H9 (cell line): ENCODE measurements around the gene CTXND2. TPM values are rescaled to one million over a fixed set of nuclear protein-coding genes. Genes with fewer than 3 reads are reported as not detected.

Experiments
- DNase-seq: peaks from one replicate; pipeline ENCODE4 v3.0.0-alpha.2; 2017
- H2AFZ ChIP-seq: one replicate; pipeline ENCODE4 v1.6.1; 2013; ENCODE audit warnings: mild to moderate bottlenecking, low read length, control low read depth, moderate library complexity
- H2AK5ac ChIP-seq: 2 replicates; pipeline ENCODE4 v1.6.1; 2013; ENCODE audit warnings: low read length, control low read depth, mixed read lengths; ENCODE audit not compliant: insufficient read length
- H2BK120ac ChIP-seq: one replicate; pipeline ENCODE4 v1.6.1; 2013; ENCODE audit warnings: low read depth, mild to moderate bottlenecking, low read length, control low read depth, inconsistent platforms; ENCODE audit not compliant: poor library complexity, severe bottlenecking
- H2BK12ac ChIP-seq: 2 replicates; pipeline ENCODE4 v1.6.1; 2013; ENCODE audit warnings: low read length, control low read depth, mixed read lengths, low read depth; ENCODE audit not compliant: insufficient read length
- H2BK15ac ChIP-seq: 2 replicates; pipeline ENCODE4 v1.6.1; 2013; ENCODE audit warnings: low read depth, low read length, control low read depth
- H2BK20ac ChIP-seq: one replicate; pipeline ENCODE4 v1.6.1; 2013; ENCODE audit warnings: low read depth, mild to moderate bottlenecking, low read length, control low read depth, inconsistent platforms; ENCODE audit not compliant: poor library complexity, severe bottlenecking
- H2BK5ac ChIP-seq: 2 replicates; pipeline ENCODE4 v1.6.1; 2013; ENCODE audit warnings: low read length, control low read depth, mixed read lengths; ENCODE audit not compliant: insufficient read length
- H3K14ac ChIP-seq: 2 replicates; pipeline ENCODE4 v1.6.1; 2013; ENCODE audit warnings: low read length, control low read depth; ENCODE audit not compliant: insufficient read depth
- H3K18ac ChIP-seq: 2 replicates; pipeline ENCODE4 v1.6.1; 2013; ENCODE audit warnings: low read depth, mild to moderate bottlenecking, mixed read lengths, low read length, control low read depth; ENCODE audit not compliant: insufficient read length
- H3K23ac ChIP-seq: 2 replicates; pipeline ENCODE4 v1.6.1; 2013; ENCODE audit warnings: low read length, control low read depth, mixed read lengths, low read depth; ENCODE audit not compliant: insufficient read length
- H3K23me2 ChIP-seq: 2 replicates; pipeline ENCODE4 v1.6.1; 2013; ENCODE audit warnings: low read depth, mild to moderate bottlenecking, mixed read lengths, low read length, control low read depth; ENCODE audit not compliant: insufficient read length, poor library complexity, severe bottlenecking
- H3K27ac ChIP-seq: 2 replicates; pipeline ENCODE4 v1.5.1; 2013; ENCODE audit warnings: low read length, control low read depth, mixed read lengths, low read depth; ENCODE audit not compliant: insufficient read length
- H3K27me3 ChIP-seq: 2 replicates; pipeline ENCODE4 v1.6.1; 2013; ENCODE audit warnings: low read length, control low read depth, inconsistent platforms; ENCODE audit not compliant: insufficient read depth
- H3K4ac ChIP-seq: 2 replicates; pipeline ENCODE4 v1.6.1; 2013; ENCODE audit warnings: low read depth, mild to moderate bottlenecking, control low read depth, inconsistent platforms, low read length, moderate library complexity
- H3K4me1 ChIP-seq: 2 replicates; pipeline ENCODE4 v1.6.1; 2013; ENCODE audit warnings: low read length, control low read depth, inconsistent platforms; ENCODE audit not compliant: insufficient read depth
- H3K4me2 ChIP-seq: 2 replicates; pipeline ENCODE4 v1.6.1; 2013; ENCODE audit warnings: low read length, control low read depth, mixed read lengths; ENCODE audit not compliant: insufficient read length, insufficient read depth
- H3K56ac ChIP-seq: 2 replicates; pipeline ENCODE4 v1.6.1; 2013; ENCODE audit warnings: low read depth, mild to moderate bottlenecking, mixed read lengths, low read length, control low read depth; ENCODE audit not compliant: insufficient read length
- H3K79me1 ChIP-seq: 2 replicates; pipeline ENCODE4 v1.6.1; 2013; ENCODE audit warnings: low read depth, mild to moderate bottlenecking, moderate library complexity, low read length, control low read depth, inconsistent platforms; ENCODE audit not compliant: insufficient read depth, poor library complexity, severe bottlenecking
- H3K79me2 ChIP-seq: 2 replicates; pipeline ENCODE4 v1.6.1; 2013; ENCODE audit warnings: low read length, control low read depth, inconsistent platforms; ENCODE audit not compliant: insufficient read depth
- H3K9ac ChIP-seq: 2 replicates; pipeline ENCODE4 v1.6.1; 2013; ENCODE audit warnings: low read length, control low read depth, mixed read lengths; ENCODE audit not compliant: insufficient read length; ENCODE audit errors: extremely low read depth
- H3K9me3 ChIP-seq: one replicate; pipeline ENCODE4 v1.6.1; 2013; ENCODE audit warnings: low read depth, low read length, inconsistent platforms; ENCODE audit not compliant: control insufficient read depth
- H3T11ph ChIP-seq: one replicate; pipeline ENCODE4 v1.6.1; 2013; ENCODE audit warnings: mild to moderate bottlenecking, low read length, control low read depth, inconsistent platforms
- H4K20me1 ChIP-seq: one replicate; pipeline ENCODE4 v1.6.1; 2013; ENCODE audit not compliant: control insufficient read depth, insufficient read length, insufficient read depth
- H4K5ac ChIP-seq: 2 replicates; pipeline ENCODE4 v1.6.1; 2013; ENCODE audit warnings: low read depth, mild to moderate bottlenecking, mixed read lengths, low read length, control low read depth; ENCODE audit not compliant: insufficient read length
- H4K8ac ChIP-seq: replicated peaks from 2 replicates; pipeline ENCODE4 v1.6.1; 2013; ENCODE audit warnings: low read length, control low read depth, mixed read lengths, low read depth; ENCODE audit not compliant: insufficient read length
- H4K91ac ChIP-seq: 2 replicates; pipeline ENCODE4 v1.6.1; 2013; ENCODE audit warnings: low read depth, mild to moderate bottlenecking, moderate library complexity, mixed read lengths, low read length, control low read depth; ENCODE audit not compliant: insufficient read length
- H3K27ac Mint-ChIP-seq, 3 experiments: 2 replicates in 2 of 3; 3 replicates in 1 of 3; pipeline ENCODE4 v1.8.0; 2020 to 2021; ENCODE audit warnings: mixed read lengths in 3 of 3, mild to moderate bottlenecking in 1 of 3, moderate library complexity in 1 of 3
- H3K27me3 Mint-ChIP-seq: 2 replicates; pipeline ENCODE4 v1.8.0; 2021; ENCODE audit warnings: low read depth, mild to moderate bottlenecking, moderate library complexity, mixed read lengths
- H3K36me3 Mint-ChIP-seq, 3 experiments: 2 replicates in 2 of 3; 3 replicates in 1 of 3; pipeline ENCODE4 v1.8.0; 2020 to 2021; ENCODE audit warnings: low read depth in 3 of 3, mixed read lengths in 3 of 3; ENCODE audit not compliant: insufficient read depth in 1 of 3
- H3K4me1 Mint-ChIP-seq, 2 experiments: 2 replicates each; pipeline ENCODE4 v1.8.0; 2020; ENCODE audit warnings: mixed read lengths in 2 of 2
- H3K4me3 Mint-ChIP-seq, 2 experiments: 2 replicates in 1 of 2; 3 replicates in 1 of 2; pipeline ENCODE4 v1.8.0; 2020 to 2021; ENCODE audit warnings: mild to moderate bottlenecking in 2 of 2, mixed read lengths in 2 of 2, moderate library complexity in 1 of 2
- H3K9me3 Mint-ChIP-seq, 2 experiments: 2 replicates in 1 of 2; 3 replicates in 1 of 2; pipeline ENCODE4 v1.8.0; 2020; ENCODE audit warnings: mild to moderate bottlenecking in 2 of 2, mixed read lengths in 2 of 2, moderate library complexity in 1 of 2
- CTCF ChIP-seq: fragments of 200-600 bp; sonication (generic); conservative IDR thresholded peaks from 3 replicates; pipeline ENCODE4 v1.8.0; 2021; ENCODE audit warnings: antibody characterized with exemption, mild to moderate bottlenecking
- WGBS: extraction: QIAGEN DNeasy Blood & Tissue Kit; methylation state at CpG from one replicate; pipeline ENCODE4 v1.1.7; 2013; ENCODE audit warnings: missing lambda C conversion rate, low lambda C conversion rate, mixed read lengths; ENCODE audit not compliant: insufficient read length; ENCODE audit errors: extremely low coverage; 5-methylcytosine and 5-hydroxymethylcytosine counted together
- total RNA-seq: library from RNA; stranded (reverse); gene quantifications from 2 replicates; pipeline ENCODE4 v1.2.1, GENCODE V29; 2021

Gene CTXND2
- total RNA-seq, 1 experiment from 2014 or later, result not detected

GRCh38 chr1:150888727-150889126, 1.8 kb downstream of the CTXND2 start:
- Histone ChIP-seq H2AK5ac (no peak overlapping the region), H3K4ac (no peak overlapping the region), H3T11ph (no peak overlapping the region), H4K91ac (no peak overlapping the region), H4K8ac (no peak overlapping the region), H3K23ac (no peak overlapping the region), H3K79me2 (no peaks in the 10 kb centered on the region), H2BK120ac (no peak overlapping the region), H2AFZ (no peak overlapping the region), H3K18ac (no peak overlapping the region), H4K20me1 (no peaks in the 10 kb centered on the region), H3K56ac (no peak overlapping the region), H3K9ac (no peak overlapping the region), H3K4me2 (no peak overlapping the region), H3K14ac (no peak overlapping the region), H3K23me2 (no peaks in the 10 kb centered on the region), H2BK15ac (no peak overlapping the region), H3K27ac (no peak overlapping the region), H3K79me1 (no peaks in the 10 kb centered on the region), H2BK5ac (no peak overlapping the region), H2BK12ac (no peak overlapping the region), H3K4me1 (no peaks in the 10 kb centered on the region), H2BK20ac (no peak overlapping the region), H4K5ac (no peak overlapping the region), H3K27me3 (no peaks in the 10 kb centered on the region), H3K9me3 (no peaks in the 10 kb centered on the region)
- Mint-ChIP-seq H3K9me3 (no peaks in the 10 kb centered on the region), H3K27ac (no peak overlapping the region), H3K36me3 (no peaks in the 10 kb centered on the region), H3K4me3 (no peak overlapping the region), H3K27me3 (no peaks in the 10 kb centered on the region; the same call in 1 of the 2 replicates), H3K4me1 (peaks cover 3 to 4% of the 10 kb centered on the region in 2 experiments)
- DNase-seq, result no peak
- TF ChIP-seq CTCF, result no peak
- WGBS, result no CpG with 5 or more reads among the region's 8 CpGs
